Loucy (cell line): ENCODE measurements around the gene TSACC.

ENCODE experiments used
- EZH2phosphoT487 ChIP-seq: fragments of 200-600 bp; IDR thresholded peaks from 2 replicates; pipeline ENCODE4 v1.6.1; 2018; ENCODE audit warnings: antibody characterized with exemption, mild to moderate bottlenecking, moderate library complexity, borderline replicate concordance
- TF ChIP-seq, protein P1 (sequence below): fragments of 200-600 bp; sonication (generic); conservative IDR thresholded peaks from 2 replicates; pipeline ENCODE4 v1.5.1; 2014; ENCODE audit warnings: mild to moderate bottlenecking, antibody characterized with exemption, low read length

GRCh38 chr1:156394835-156395461, 56.6 kb downstream of the TSACC start:
- TF ChIP-seq, protein P1, sequence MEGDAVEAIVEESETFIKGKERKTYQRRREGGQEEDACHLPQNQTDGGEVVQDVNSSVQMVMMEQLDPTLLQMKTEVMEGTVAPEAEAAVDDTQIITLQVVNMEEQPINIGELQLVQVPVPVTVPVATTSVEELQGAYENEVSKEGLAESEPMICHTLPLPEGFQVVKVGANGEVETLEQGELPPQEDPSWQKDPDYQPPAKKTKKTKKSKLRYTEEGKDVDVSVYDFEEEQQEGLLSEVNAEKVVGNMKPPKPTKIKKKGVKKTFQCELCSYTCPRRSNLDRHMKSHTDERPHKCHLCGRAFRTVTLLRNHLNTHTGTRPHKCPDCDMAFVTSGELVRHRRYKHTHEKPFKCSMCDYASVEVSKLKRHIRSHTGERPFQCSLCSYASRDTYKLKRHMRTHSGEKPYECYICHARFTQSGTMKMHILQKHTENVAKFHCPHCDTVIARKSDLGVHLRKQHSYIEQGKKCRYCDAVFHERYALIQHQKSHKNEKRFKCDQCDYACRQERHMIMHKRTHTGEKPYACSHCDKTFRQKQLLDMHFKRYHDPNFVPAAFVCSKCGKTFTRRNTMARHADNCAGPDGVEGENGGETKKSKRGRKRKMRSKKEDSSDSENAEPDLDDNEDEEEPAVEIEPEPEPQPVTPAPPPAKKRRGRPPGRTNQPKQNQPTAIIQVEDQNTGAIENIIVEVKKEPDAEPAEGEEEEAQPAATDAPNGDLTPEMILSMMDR, result no peak
- TF ChIP-seq EZH2phosphoT487, result no peak
